HG03521 (cell line): ENCODE measurements around the gene CROCC.
"Not testable (repeated sequence)": the region's sequence is repeated elsewhere in the genome, so short reads cannot be mapped to it uniquely, and the experiment has no call there.

Source experiments
- ATAC-seq: cut with Tn5 transposase; IDR thresholded peaks from one replicate; pipeline ENCODE4 v1.9.1; 2021; ENCODE audit warnings: mild to moderate bottlenecking, moderate library complexity; ENCODE audit not compliant: unreplicated experiment

Gene CROCC

GRCh38 chr1:16931206-16931934 lies 9.6 kb downstream of the CROCC start:
- not testable (repeated sequence) for ATAC-seq

- ATAC-seq, result not testable (repeated sequence)
Measured at GRCh38 chr1:16933945-16934344, 12.2 kb downstream of the CROCC start.

- not testable (repeated sequence) for ATAC-seq
Measured at GRCh38 chr1:16936580-16936979, 14.8 kb downstream of the CROCC start.

- ATAC-seq, result no peak
Measured at GRCh38 chr1:16938351-16939321, 16.9 kb downstream of the CROCC start.

GRCh38 chr1:16939386-16940180 lies 17.9 kb downstream of the CROCC start:
- not testable (repeated sequence) for ATAC-seq

GRCh38 chr1:16944038-16944437 lies 22.3 kb downstream of the CROCC start:
- no peak for ATAC-seq

- ATAC-seq, result not testable (repeated sequence)
Measured at GRCh38 chr1:16945512-16945911, 23.8 kb downstream of the CROCC start.

- not testable (repeated sequence) for ATAC-seq
Measured at GRCh38 chr1:16946185-16946584, 24.5 kb downstream of the CROCC start.

- ATAC-seq, result no peak
Measured at GRCh38 chr1:16946646-16947045, 24.9 kb downstream of the CROCC start.

GRCh38 chr1:16948282-16948891 lies 26.7 kb downstream of the CROCC start:
- not testable (repeated sequence) for ATAC-seq

GRCh38 chr1:16949026-16949425 lies 27.3 kb downstream of the CROCC start:
- not testable (repeated sequence) for ATAC-seq

- not testable (repeated sequence) for ATAC-seq
Measured at GRCh38 chr1:16952376-16952775, 30.6 kb downstream of the CROCC start.

- no peak for ATAC-seq
Measured at GRCh38 chr1:16954579-16954978, 32.8 kb downstream of the CROCC start.

- no peak for ATAC-seq
Measured at GRCh38 chr1:16955186-16955585, 33.5 kb downstream of the CROCC start.

GRCh38 chr1:16956775-16957174 lies 35.0 kb downstream of the CROCC start:
- no peak for ATAC-seq

- no peak for ATAC-seq
Measured at GRCh38 chr1:16957731-16958130, 36.0 kb downstream of the CROCC start.

- no peak for ATAC-seq
Measured at GRCh38 chr1:16958475-16958874, 36.7 kb downstream of the CROCC start.

- no peak for ATAC-seq
Measured at GRCh38 chr1:16960560-16961296, 39.0 kb downstream of the CROCC start.

GRCh38 chr1:16961297-16962133 lies 39.8 kb downstream of the CROCC start:
- ATAC-seq, result no peak
